ENCODE data around the gene DNAJB4.

The DNAJB4 gene

GRCh38 chr1:77970192-77970591 lies 34.5 kb upstream of the DNAJB4 start:
- TF ChIP-seq CTCF (conservative IDR thresholded peaks at IDR 0.05; ENCODE audit: low read depth, low read length): no peak

GRCh38 chr1:77972080-77972479 lies 32.7 kb upstream of the DNAJB4 start:
- DNase-seq (ENCODE audit: low read depth): no peak
- no peak for TF ChIP-seq CTCF (conservative IDR thresholded peaks at IDR 0.05; ENCODE audit: low read depth, low read length)
- no peak overlapping the region for H3K4me3 ChIP-seq (ENCODE audit: low read depth, low read length)

More at GRCh38 chr1:77970192-77970591, 34.5 kb upstream of the DNAJB4 start:
- H3K4me3 ChIP-seq (ENCODE audit: low read depth, low read length): no peak overlapping the region
- DNase-seq (ENCODE audit: low read depth): no peak

- peak; percentile 48 for DNase-seq (ENCODE audit: low read depth)
- H3K4me3 ChIP-seq (ENCODE audit: low read depth, low read length): peak overlapping the region; percentile 36
- TF ChIP-seq CTCF (conservative IDR thresholded peaks at IDR 0.05; ENCODE audit: low read depth, low read length): no peak
These were observed 29.4 kb upstream of the DNAJB4 start for GRCh38 chr1:77975386-77975785.

- no peak for DNase-seq (ENCODE audit: low read depth)
- H3K4me3 ChIP-seq (ENCODE audit: low read depth, low read length): peak overlapping the region; percentile 36
- no peak for TF ChIP-seq CTCF (conservative IDR thresholded peaks at IDR 0.05; ENCODE audit: low read depth, low read length)
These were observed 28.8 kb upstream of the DNAJB4 start for GRCh38 chr1:77975907-77976306.

GRCh38 chr1:77976433-77977076 lies 28.2 kb upstream of the DNAJB4 start:
- H3K4me3 ChIP-seq (ENCODE audit: low read depth, low read length): peak overlapping the region; percentile 94
- TF ChIP-seq CTCF (conservative IDR thresholded peaks at IDR 0.05; ENCODE audit: low read depth, low read length): no peak
- no peak for DNase-seq (ENCODE audit: low read depth)

- H3K4me3 ChIP-seq (ENCODE audit: low read depth, low read length): peak overlapping the region; percentile 94
- no peak for DNase-seq (ENCODE audit: low read depth)
- no peak for TF ChIP-seq CTCF (conservative IDR thresholded peaks at IDR 0.05; ENCODE audit: low read depth, low read length)
These were observed 26.8 kb upstream of the DNAJB4 start for GRCh38 chr1:77977989-77978292.

GRCh38 chr1:77978293-77978968 lies 26.3 kb upstream of the DNAJB4 start:
- peak overlapping the region; percentile 94 for H3K4me3 ChIP-seq (ENCODE audit: low read depth, low read length)
- no peak for TF ChIP-seq CTCF (conservative IDR thresholded peaks at IDR 0.05; ENCODE audit: low read depth, low read length)

More at GRCh38 chr1:77978293-77978968, 26.3 kb upstream of the DNAJB4 start:
- DNase-seq (ENCODE audit: low read depth): peak; percentile 97

Measured in choroid plexus epithelial cell (primary cell).